ENCODE results near the gene SDCCAG8.

- TF ChIP-seq CTCF (IDR thresholded peaks at IDR 0.05; ENCODE audit: insufficient read depth, low read depth, low read length): no peak
- no peak for TF ChIP-seq EZH2 (IDR thresholded peaks at IDR 0.05; ENCODE audit: insufficient read depth, low read length)
Observed at GRCh38 chr1:243443557-243443956, 187.7 kb downstream of the SDCCAG8 start.

All from astrocyte (in vitro differentiated cells and primary cell).